ENCODE measurements around the gene GDPD3. TPM values are rescaled to one million over a fixed set of nuclear protein-coding genes. Genes with fewer than 3 reads are reported as not detected.

The GDPD3 gene
- total RNA-seq, 1 donor from 2014 or later = 0.50 TPM

DNA sequence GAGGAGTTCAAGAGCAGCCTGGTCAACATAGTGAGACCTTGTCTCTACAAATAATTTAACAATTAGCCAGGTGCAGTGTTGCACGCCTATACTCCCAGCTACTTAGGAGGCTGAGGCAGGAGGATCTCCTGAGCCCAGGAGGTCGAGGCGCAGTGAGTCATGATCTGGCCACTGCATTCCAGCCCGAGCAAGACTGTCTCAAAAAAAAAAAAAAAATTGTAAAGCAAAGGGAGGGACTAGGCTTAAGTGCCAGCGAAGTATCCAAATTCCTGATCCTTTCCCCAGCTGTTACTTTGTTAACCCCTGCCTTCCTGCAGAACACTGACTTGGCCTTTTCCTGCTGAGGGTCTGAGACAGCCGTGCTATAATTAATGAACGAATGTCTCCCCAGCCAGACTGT, 2.7 kb downstream of the GDPD3 start:
- no peaks in the 10 kb centered on the region for H3K36me3 ChIP-seq (ENCODE audit: control insufficient read depth, insufficient read depth, low read length)
- DNase-seq (ENCODE audit: low read depth) = no peak
- no peak for TF ChIP-seq CTCF (IDR thresholded peaks at IDR 0.05; ENCODE audit: insufficient read depth, low read length, poor library complexity, severe bottlenecking)
- no peak overlapping the region for H3K4me3 ChIP-seq (ENCODE audit: low read depth, low read length)
- H3K27me3 ChIP-seq (ENCODE audit: control insufficient read depth, insufficient read depth, low read length) = no peaks in the 10 kb centered on the region

GRCh38 chr16:30108059-30108850, 5.1 kb downstream of the GDPD3 start:
- no peak for TF ChIP-seq CTCF (IDR thresholded peaks at IDR 0.05; ENCODE audit: insufficient read depth, low read length, poor library complexity, severe bottlenecking)
- H3K27me3 ChIP-seq (ENCODE audit: control insufficient read depth, insufficient read depth, low read length) = no peaks in the 10 kb centered on the region
- H3K4me3 ChIP-seq (ENCODE audit: low read depth, low read length) = no peak overlapping the region
- no peaks in the 10 kb centered on the region for H3K36me3 ChIP-seq (ENCODE audit: control insufficient read depth, insufficient read depth, low read length)
- DNase-seq (ENCODE audit: low read depth) = no peak

DNA sequence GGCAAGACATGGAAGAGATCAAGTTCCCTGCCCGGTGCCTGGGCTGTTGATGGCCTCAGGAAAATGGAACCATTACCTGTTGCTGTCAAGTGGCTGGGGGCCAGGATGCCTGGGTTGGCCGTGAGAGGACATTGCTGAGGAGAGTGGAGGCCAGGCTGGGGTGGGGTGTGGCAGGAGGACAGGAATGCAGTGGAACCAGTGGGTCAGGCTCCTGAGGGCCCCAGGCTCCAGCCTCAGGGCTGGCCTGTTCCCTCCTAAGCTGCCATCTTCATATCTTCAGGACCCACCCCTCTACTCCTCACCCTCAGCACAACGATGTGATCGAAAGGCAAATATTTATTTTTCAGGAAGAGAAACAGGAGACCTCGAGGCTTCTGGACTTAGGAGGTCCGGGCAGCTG, 8.8 kb downstream of the GDPD3 start:
- no peak overlapping the region for H3K4me3 ChIP-seq (ENCODE audit: low read depth, low read length)
- no peaks in the 10 kb centered on the region for H3K27me3 ChIP-seq (ENCODE audit: control insufficient read depth, insufficient read depth, low read length)
- DNase-seq (ENCODE audit: low read depth) = no peak
- no peak for TF ChIP-seq CTCF (IDR thresholded peaks at IDR 0.05; ENCODE audit: insufficient read depth, low read length, poor library complexity, severe bottlenecking)
- H3K36me3 ChIP-seq (ENCODE audit: control insufficient read depth, insufficient read depth, low read length) = no peaks in the 10 kb centered on the region

DNA sequence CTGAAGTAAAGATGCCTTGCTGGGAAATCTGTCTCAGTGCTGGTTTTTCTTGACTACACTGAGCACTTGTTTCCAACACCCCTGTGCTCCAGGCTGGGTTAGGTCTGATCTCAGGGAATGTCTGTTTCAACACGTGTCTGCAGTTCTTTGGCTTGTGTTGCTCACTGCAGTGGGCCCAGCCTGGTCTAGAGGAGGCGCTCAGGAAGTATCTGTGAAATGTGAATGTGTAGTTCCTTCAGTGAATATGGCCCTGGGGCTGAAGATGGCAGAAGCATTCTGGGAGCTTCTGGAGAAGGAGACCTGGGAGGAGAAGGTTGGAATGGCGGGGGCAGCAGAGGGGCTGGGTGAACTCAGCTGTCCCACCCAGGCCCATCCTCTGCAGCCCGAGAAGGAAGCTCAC, 9.2 kb downstream of the GDPD3 start:
- TF ChIP-seq CTCF (IDR thresholded peaks at IDR 0.05; ENCODE audit: insufficient read depth, low read length, poor library complexity, severe bottlenecking) = no peak

DNA sequence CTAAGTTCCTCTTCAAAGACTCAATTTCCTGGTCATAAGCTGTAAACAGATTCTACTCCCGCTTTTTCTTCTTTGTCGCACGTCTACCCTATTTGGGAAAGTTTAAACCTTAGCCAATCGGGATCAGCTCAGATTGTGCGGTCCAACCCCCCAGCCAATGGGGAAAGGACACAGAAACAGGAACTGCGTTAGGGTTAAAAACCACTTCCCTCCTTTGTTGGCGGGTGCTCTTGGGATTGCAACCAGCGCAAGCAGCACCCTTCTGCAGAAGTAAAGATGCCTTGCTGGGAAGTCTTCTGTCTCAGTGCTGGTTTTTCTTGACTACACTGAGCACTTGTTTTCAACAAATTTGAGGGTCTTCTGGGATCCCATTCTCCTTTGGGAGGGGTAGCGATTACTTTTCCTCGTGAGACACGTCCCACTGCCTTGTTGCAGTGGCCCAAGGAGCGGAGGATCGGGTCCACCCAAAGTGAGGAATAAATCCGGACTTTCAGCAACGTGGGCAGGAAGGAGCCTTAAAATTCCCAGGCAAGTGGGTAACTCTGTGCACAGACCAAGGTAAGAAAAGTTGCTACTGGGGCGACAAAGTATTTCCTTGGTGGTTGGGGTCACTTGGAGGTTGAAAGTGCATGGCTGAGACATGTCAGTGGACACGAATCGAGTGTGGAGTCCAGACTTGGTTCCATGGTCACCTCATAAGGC, 16.3 kb downstream of the GDPD3 start:
- no peaks in the 10 kb centered on the region for H3K36me3 ChIP-seq (ENCODE audit: control insufficient read depth, insufficient read depth, low read length)
- no peaks in the 10 kb centered on the region for H3K27me3 ChIP-seq (ENCODE audit: control insufficient read depth, insufficient read depth, low read length)
- TF ChIP-seq CTCF (IDR thresholded peaks at IDR 0.05; ENCODE audit: insufficient read depth, low read length, poor library complexity, severe bottlenecking) = no peak
- DNase-seq (ENCODE audit: low read depth) = no peak
- H3K4me3 ChIP-seq (ENCODE audit: low read depth, low read length) = no peak overlapping the region

More for the DNA sequence above, 9.2 kb downstream of the GDPD3 start:
- H3K27me3 ChIP-seq (ENCODE audit: control insufficient read depth, insufficient read depth, low read length) = no peaks in the 10 kb centered on the region
- no peaks in the 10 kb centered on the region for H3K36me3 ChIP-seq (ENCODE audit: control insufficient read depth, insufficient read depth, low read length)
- no peak for DNase-seq (ENCODE audit: low read depth)
- H3K4me3 ChIP-seq (ENCODE audit: low read depth, low read length) = no peak overlapping the region

Data from kidney epithelial cell (primary cell).